Mucosa of rectum (tissue), 2 donors: ENCODE results near the gene LHPP.

ENCODE experiments used
- H3K27ac ChIP-seq, 2 donors: one replicate each; pipeline ENCODE4 v1.7.0; 2013; ENCODE audit warnings: inconsistent platforms in 2 of 2, low read depth in 2 of 2, low read length in 2 of 2
- H3K27me3 ChIP-seq, 2 donors: one replicate each; pipeline ENCODE4 v1.7.0; 2013; ENCODE audit warnings: low read length in 2 of 2; ENCODE audit not compliant: control insufficient read depth in 2 of 2, insufficient read depth in 2 of 2
- H3K36me3 ChIP-seq, 2 donors: one replicate each; pipeline ENCODE4 v1.7.0; 2013; ENCODE audit warnings: low read length in 2 of 2; ENCODE audit not compliant: control insufficient read depth in 2 of 2, insufficient read depth in 2 of 2
- H3K4me1 ChIP-seq, 2 donors: one replicate each; pipeline ENCODE4 v1.7.0; 2013; ENCODE audit warnings: low read length in 2 of 2, mild to moderate bottlenecking in 1 of 2; ENCODE audit not compliant: control insufficient read depth in 2 of 2, insufficient read depth in 2 of 2
- H3K4me3 ChIP-seq, 2 donors: one replicate each; pipeline ENCODE4 v1.7.0; 2013; ENCODE audit warnings: low read length in 2 of 2
- H3K9ac ChIP-seq, 2 donors: one replicate each; pipeline ENCODE4 v1.7.0; 2013; ENCODE audit warnings: low read length in 2 of 2, low read depth in 1 of 2, mild to moderate bottlenecking in 1 of 2
- H3K9me3 ChIP-seq, 2 donors: one replicate each; pipeline ENCODE4 v1.7.0; 2013; ENCODE audit warnings: low read length in 2 of 2; ENCODE audit not compliant: control insufficient read depth in 2 of 2
- donor health status: healthy.
- donor health status: Normal muscosa, but diverticular disease.

Gene LHPP

DNA sequence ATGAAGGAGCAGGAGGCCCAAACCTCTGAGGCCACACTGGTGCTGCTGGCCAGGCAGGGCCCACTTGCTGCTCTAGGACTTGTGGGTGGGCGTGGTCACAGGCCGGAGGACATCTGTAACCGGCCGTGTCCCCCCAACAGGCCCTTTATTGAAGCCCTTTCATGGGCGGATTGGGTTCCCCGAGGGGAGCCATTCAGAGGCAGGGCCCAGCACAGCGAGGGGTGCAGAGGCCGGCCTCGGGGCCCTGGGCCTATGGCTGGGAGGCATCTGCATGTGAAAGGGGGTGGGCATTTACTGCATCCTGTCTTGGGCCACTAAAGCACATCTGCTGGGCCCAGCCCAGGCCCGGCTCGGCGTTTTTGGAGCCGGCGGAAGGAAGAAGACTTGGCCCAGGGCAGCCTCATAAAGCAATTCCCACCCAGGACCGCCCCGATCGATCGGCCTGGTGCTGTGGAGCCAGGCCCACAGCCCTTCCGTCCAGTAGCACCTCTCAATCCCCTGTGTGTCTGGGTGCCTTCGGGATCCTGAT is 8.4 kb downstream of the LHPP start:
- Histone ChIP-seq H3K27ac (no peak overlapping the region), H3K9ac (no peak overlapping the region)

DNA sequence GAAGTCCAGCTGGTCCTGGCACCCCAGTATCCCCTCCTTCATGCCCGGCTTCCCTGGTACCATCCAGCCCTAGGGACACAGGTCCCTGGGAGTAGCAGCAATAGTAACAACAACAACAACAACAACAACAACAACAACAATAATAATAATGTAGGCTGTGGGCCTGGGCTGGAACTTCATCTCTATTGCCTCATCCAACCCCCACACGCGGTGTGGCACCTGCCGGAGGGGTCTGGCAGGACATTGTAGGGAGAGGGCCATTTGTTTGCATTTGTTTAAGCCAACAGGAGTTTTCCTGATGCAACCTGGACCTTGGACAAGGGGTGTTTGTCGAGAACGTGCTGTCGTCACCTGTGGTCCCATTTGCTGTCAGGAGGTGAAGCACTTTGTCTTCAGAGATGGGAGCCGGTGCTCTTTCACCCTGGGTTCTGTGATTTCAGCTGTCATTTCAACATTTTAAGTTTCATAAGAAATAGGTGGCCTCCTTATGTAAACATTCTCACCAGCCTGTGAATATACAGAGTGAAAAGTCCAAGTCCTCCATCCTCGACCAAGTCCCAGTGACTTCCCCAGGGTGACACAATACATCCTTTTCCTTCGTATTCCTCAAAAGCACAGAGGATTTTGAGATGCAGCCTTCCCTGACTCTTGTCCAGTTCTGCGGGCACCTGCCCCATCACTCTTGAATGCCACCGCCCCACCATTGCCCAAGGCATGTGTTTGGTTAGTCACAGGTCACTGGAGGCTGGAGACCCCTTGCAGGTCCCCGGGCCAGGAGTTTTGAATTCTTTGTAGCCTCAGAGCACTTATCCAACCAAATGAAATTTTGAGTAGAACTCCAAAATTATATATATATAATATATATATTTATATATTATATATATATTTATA is 9.2 kb downstream of the LHPP start:
- H3K36me3 ChIP-seq: no peaks in the 10 kb centered on the region
- peaks cover 1 to 4% of the 10 kb centered on the region in 2 donors for H3K4me1 ChIP-seq

More for the DNA sequence above, 8.4 kb downstream of the LHPP start:
- no peaks in the 10 kb centered on the region for H3K27me3 ChIP-seq
- H3K4me1 ChIP-seq: peaks cover 4 to 9% of the 10 kb centered on the region in 2 donors
- no peak overlapping the region for H3K4me3 ChIP-seq
- H3K36me3 ChIP-seq: no peaks in the 10 kb centered on the region
- no peaks in the 10 kb centered on the region for H3K9me3 ChIP-seq

GRCh38 chr10:124472071-124472470 is 10.4 kb downstream of the LHPP start:
- H3K9me3 ChIP-seq: no peaks in the 10 kb centered on the region
- H3K4me3 ChIP-seq: no peak overlapping the region
- H3K27me3 ChIP-seq: no peaks in the 10 kb centered on the region
- H3K9ac ChIP-seq: no peak overlapping the region
- peaks cover 0 to 4% of the 10 kb centered on the region in 2 donors for H3K4me1 ChIP-seq
- no peaks in the 10 kb centered on the region for H3K36me3 ChIP-seq
- H3K27ac ChIP-seq: no peak overlapping the region

More for the DNA sequence above, 9.2 kb downstream of the LHPP start:
- Histone ChIP-seq H3K9ac (no peak overlapping the region), H3K27ac (no peak overlapping the region), H3K4me3 (no peak overlapping the region), H3K9me3 (no peaks in the 10 kb centered on the region), H3K27me3 (no peaks in the 10 kb centered on the region)

GRCh38 chr10:124473070-124473469 is 11.4 kb downstream of the LHPP start:
- Histone ChIP-seq H3K4me1 (peaks cover 0 to 4% of the 10 kb centered on the region in 2 donors), H3K9ac (no peak overlapping the region), H3K9me3 (no peaks in the 10 kb centered on the region)

GRCh38 chr10:124474514-124475070 is 13.0 kb downstream of the LHPP start:
- Histone ChIP-seq H3K4me3 (no peak overlapping the region), H3K9ac (no peak overlapping the region), H3K27me3 (no peaks in the 10 kb centered on the region), H3K27ac (no peak overlapping the region), H3K4me1 (peaks cover 0 to 4% of the 10 kb centered on the region in 2 donors), H3K36me3 (no peaks in the 10 kb centered on the region), H3K9me3 (no peaks in the 10 kb centered on the region)

More at GRCh38 chr10:124473070-124473469, 11.4 kb downstream of the LHPP start:
- H3K27ac ChIP-seq: no peak overlapping the region
- no peak overlapping the region for H3K4me3 ChIP-seq
- H3K36me3 ChIP-seq: no peaks in the 10 kb centered on the region
- no peaks in the 10 kb centered on the region for H3K27me3 ChIP-seq

DNA sequence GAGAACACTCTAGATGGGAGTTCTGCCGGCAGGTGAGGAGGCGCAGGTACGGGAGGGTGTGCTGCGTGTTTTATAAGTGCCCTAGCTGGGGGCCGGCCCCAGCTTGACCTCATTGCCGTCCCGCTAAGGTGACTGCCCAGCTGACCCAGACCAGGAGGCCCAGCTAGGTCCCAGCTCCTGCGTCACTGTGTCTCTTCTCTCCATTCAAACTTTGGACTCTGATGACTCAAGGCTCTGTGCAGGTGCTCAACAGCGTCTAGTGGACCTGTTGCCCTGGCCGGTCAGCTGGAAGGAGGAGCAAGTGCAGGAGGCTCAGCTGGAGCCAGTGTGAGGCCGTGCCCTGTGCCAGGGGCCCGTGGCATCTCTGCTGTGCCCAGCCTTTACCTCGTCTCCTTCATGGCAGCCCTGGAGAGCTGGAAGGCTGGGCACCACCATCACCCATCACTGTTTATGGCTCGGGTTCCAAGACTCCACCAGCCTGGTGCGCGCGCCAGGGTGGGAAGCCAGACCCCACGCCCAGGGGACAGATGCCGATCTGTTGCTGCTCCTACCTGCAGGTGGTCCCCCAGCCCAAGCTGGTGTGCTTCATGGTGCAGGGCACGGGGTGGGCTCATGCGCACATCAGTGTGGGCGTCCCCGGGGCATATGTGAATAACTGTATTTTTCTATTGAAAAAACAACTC is 14.6 kb downstream of the LHPP start:
- Histone ChIP-seq H3K4me1 (no peaks in the 10 kb centered on the region), H3K9ac (no peak overlapping the region), H3K36me3 (no peaks in the 10 kb centered on the region), H3K27ac (no peak overlapping the region), H3K9me3 (no peaks in the 10 kb centered on the region), H3K27me3 (no peaks in the 10 kb centered on the region), H3K4me3 (no peak overlapping the region)

DNA sequence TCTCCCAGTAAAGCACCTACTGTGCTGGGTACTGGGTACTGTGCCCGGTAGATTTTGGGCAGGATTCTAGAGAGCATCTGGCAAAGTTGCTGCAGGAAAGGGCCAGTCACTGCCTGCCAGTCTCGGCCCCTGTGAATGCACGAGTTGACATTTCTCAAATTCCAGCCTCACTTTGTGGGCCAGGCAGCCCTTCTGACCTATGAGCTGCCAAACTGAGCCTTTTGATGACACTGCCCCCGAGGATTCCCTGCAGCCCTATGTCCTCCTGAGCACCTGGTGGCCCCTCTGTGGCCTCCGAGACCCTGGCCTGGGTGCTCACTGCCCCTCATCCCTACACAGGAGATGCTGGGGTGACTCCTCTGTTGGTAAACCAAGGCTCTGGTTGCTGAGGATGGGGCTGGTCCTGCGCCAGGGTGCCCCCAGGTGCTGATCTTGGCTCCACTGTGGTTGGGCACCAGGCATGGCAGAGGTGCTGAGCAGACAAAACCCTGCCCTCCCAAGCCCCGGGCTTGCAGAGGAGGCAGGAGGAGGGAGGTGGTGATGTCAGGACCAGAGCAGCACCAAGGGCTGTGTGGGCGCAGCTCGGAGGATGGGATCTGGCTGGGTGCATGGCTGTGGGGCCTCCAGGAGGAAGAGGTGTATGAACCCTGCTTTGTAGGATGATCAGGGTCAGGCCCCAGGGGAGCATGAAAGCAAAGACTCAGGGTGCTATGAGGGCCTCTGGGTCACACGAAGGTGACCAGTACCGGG is 16.2 kb downstream of the LHPP start:
- Histone ChIP-seq H3K9ac (no peak overlapping the region), H3K27me3 (no peaks in the 10 kb centered on the region), H3K4me3 (no peak overlapping the region), H3K4me1 (no peaks in the 10 kb centered on the region), H3K27ac (no peak overlapping the region), H3K36me3 (no peaks in the 10 kb centered on the region), H3K9me3 (no peaks in the 10 kb centered on the region)

- Histone ChIP-seq H3K4me3 (no peak overlapping the region), H3K9me3 (no peaks in the 10 kb centered on the region), H3K27ac (no peak overlapping the region), H3K27me3 (no peaks in the 10 kb centered on the region), H3K9ac (no peak overlapping the region), H3K4me1 (no peaks in the 10 kb centered on the region), H3K36me3 (no peaks in the 10 kb centered on the region)
Measured at GRCh38 chr10:124478515-124478914, 16.9 kb downstream of the LHPP start.

DNA sequence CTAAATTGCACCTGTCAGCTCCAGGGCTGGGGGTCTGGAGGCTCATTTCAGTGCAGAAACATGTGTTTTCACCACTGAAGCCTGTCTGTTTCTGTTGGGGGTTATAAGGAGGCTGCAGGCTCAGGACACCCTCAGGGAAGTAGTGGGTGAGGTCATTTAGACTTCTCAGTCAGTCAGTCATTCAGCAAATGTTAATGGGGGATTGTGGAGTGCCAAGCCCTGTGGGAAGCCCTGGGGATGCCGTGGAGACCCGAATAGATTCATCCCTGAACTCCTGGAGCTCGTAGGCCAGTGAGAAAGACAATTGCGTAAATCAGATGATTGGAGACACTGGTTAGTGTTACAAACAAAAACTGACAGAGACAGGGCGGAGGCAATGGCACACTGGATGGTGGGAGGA is 19.2 kb downstream of the LHPP start:
- Histone ChIP-seq H3K4me3 (no peak overlapping the region), H3K4me1 (no peaks in the 10 kb centered on the region), H3K9me3 (no peaks in the 10 kb centered on the region), H3K36me3 (no peaks in the 10 kb centered on the region), H3K9ac (no peak overlapping the region), H3K27ac (no peak overlapping the region), H3K27me3 (no peaks in the 10 kb centered on the region)
